ENCODE measurements around the gene AKR1C4.

AKR1C4 gene

DNA sequence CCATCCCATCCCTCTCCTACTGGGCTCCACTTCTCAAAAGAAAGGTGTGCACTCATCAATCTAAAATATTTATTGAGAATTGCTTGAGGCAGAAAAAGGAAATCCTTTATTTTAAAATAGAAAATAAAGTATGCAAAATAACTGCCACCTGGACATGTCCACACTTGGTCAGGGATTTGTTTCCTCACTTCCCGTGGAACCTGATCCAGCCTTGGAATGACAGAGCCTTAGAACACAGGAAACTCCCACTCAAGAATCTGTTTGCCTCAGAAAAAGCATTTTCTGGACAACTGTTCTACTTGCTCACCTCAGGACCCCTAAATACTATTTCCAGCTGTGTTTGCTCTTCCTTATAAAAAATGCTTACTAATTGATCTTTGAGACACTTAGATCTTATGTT is 40.7 kb upstream of the AKR1C4 start:
- H3K79me2 ChIP-seq (ENCODE audit: insufficient read depth, low read length) = no peaks in the 10 kb centered on the region
- no peak overlapping the region for H3K27ac ChIP-seq (ENCODE audit: low read length)
- no peak overlapping the region for H3K4me3 ChIP-seq (ENCODE audit: low read depth in 1 of 2, low read length in 2 of 2)
- H3K36me3 ChIP-seq (ENCODE audit: insufficient read depth, low read length) = no peaks in the 10 kb centered on the region
- H3K4me2 ChIP-seq (ENCODE audit: insufficient read depth, low read length) = no peak overlapping the region
- H3K9ac ChIP-seq (ENCODE audit: low read depth, low read length) = no peak overlapping the region
- H3K27me3 ChIP-seq (ENCODE audit: insufficient read depth, low read length, poor library complexity) = no peaks in the 10 kb centered on the region
- H4K20me1 ChIP-seq (ENCODE audit: insufficient read depth, low read length) = no peaks in the 10 kb centered on the region
- ATAC-seq (ENCODE audit: insufficient read depth, low read depth) (no peak), DNase-seq (no peak)
- H3K4me1 ChIP-seq (ENCODE audit: insufficient read depth, low read length) = no peaks in the 10 kb centered on the region
- TF ChIP-seq, protein P1, sequence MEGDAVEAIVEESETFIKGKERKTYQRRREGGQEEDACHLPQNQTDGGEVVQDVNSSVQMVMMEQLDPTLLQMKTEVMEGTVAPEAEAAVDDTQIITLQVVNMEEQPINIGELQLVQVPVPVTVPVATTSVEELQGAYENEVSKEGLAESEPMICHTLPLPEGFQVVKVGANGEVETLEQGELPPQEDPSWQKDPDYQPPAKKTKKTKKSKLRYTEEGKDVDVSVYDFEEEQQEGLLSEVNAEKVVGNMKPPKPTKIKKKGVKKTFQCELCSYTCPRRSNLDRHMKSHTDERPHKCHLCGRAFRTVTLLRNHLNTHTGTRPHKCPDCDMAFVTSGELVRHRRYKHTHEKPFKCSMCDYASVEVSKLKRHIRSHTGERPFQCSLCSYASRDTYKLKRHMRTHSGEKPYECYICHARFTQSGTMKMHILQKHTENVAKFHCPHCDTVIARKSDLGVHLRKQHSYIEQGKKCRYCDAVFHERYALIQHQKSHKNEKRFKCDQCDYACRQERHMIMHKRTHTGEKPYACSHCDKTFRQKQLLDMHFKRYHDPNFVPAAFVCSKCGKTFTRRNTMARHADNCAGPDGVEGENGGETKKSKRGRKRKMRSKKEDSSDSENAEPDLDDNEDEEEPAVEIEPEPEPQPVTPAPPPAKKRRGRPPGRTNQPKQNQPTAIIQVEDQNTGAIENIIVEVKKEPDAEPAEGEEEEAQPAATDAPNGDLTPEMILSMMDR (IDR thresholded peaks at IDR 0.05; ENCODE audit: borderline replicate concordance, extremely low read depth, low read length, poor library complexity, severe bottlenecking) = no peak
- TF ChIP-seq EZH2 (IDR thresholded peaks at IDR 0.05; ENCODE audit: borderline replicate concordance, low read depth, low read length, severe bottlenecking) = no peak
- no peak overlapping the region for H2AFZ ChIP-seq (ENCODE audit: low read depth, low read length)
- H3K9me3 ChIP-seq (ENCODE audit: insufficient read depth, low read length, severe bottlenecking) = no peaks in the 10 kb centered on the region

DNA sequence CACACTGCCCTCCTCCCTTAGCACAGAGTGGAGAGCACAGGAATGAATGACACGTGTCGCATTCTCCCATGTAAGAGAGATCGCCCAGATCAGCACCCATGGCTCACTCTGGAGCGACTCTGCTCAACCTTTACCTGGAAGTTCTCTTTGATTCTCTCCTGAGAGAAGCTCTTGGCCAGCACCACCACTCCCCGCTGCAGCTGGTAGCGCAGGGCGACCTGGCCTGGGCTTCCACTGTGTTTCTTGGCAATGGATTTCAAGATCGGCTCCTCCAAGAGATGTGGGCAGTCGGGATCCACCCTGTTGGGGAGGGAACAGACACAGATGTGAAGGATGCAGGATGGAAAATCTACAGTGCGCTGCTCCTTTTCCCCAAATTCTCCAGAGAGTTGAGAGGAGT is 39.1 kb upstream of the AKR1C4 start:
- no peak overlapping the region for H3K27ac ChIP-seq (ENCODE audit: low read length)
- H3K79me2 ChIP-seq (ENCODE audit: insufficient read depth, low read length) = no peaks in the 10 kb centered on the region
- no peak for DNase-seq
- TF ChIP-seq EZH2 (IDR thresholded peaks at IDR 0.05; ENCODE audit: borderline replicate concordance, low read depth, low read length, severe bottlenecking) = no peak
- TF ChIP-seq, protein P1 (IDR thresholded peaks at IDR 0.05; ENCODE audit: borderline replicate concordance, extremely low read depth, low read length, poor library complexity, severe bottlenecking) = no peak
- H3K9me3 ChIP-seq (ENCODE audit: insufficient read depth, low read length, severe bottlenecking) = peaks cover 5% of the 10 kb centered on the region
- H3K4me2 ChIP-seq (ENCODE audit: insufficient read depth, low read length) = no peak overlapping the region
- no peak overlapping the region for H2AFZ ChIP-seq (ENCODE audit: low read depth, low read length)
- H4K20me1 ChIP-seq (ENCODE audit: insufficient read depth, low read length) = no peaks in the 10 kb centered on the region
- H3K36me3 ChIP-seq (ENCODE audit: insufficient read depth, low read length) = no peaks in the 10 kb centered on the region
- ATAC-seq (ENCODE audit: insufficient read depth, low read depth) = no peak
- H3K4me3 ChIP-seq (ENCODE audit: low read depth in 1 of 2, low read length in 2 of 2) = no peak overlapping the region
- H3K9ac ChIP-seq (ENCODE audit: low read depth, low read length) = no peak overlapping the region
- no peaks in the 10 kb centered on the region for H3K4me1 ChIP-seq (ENCODE audit: insufficient read depth, low read length)
- no peaks in the 10 kb centered on the region for H3K27me3 ChIP-seq (ENCODE audit: insufficient read depth, low read length, poor library complexity)

DNA sequence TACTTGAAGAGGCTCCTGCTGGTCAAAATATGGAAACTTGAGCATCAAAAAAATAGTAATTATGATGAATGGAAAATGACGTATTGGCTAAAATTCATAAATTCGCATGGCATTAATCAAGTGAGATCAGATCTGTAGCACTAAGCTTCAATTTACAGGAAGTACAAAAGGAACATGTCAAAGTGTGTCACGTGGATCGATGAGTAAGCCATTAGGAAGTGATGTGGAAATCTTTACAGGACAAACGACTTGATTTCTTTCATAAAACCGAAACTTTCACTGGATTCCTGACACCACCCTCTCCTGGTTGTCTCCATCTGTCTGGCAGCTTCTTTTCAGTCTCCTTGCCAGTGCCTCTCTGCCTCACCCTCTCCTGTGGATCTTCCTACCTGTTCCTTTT is 37.5 kb upstream of the AKR1C4 start:
- H4K20me1 ChIP-seq (ENCODE audit: insufficient read depth, low read length) = no peaks in the 10 kb centered on the region
- no peak overlapping the region for H3K4me3 ChIP-seq (ENCODE audit: low read depth in 1 of 2, low read length in 2 of 2)
- H3K27me3 ChIP-seq (ENCODE audit: insufficient read depth, low read length, poor library complexity) = no peaks in the 10 kb centered on the region
- H3K9me3 ChIP-seq (ENCODE audit: insufficient read depth, low read length, severe bottlenecking) = peaks cover 12% of the 10 kb centered on the region
- H3K4me1 ChIP-seq (ENCODE audit: insufficient read depth, low read length) = no peaks in the 10 kb centered on the region
- TF ChIP-seq, protein P1 (IDR thresholded peaks at IDR 0.05; ENCODE audit: borderline replicate concordance, extremely low read depth, low read length, poor library complexity, severe bottlenecking) = no peak
- TF ChIP-seq EZH2 (IDR thresholded peaks at IDR 0.05; ENCODE audit: borderline replicate concordance, low read depth, low read length, severe bottlenecking) = no peak
- no peak overlapping the region for H3K4me2 ChIP-seq (ENCODE audit: insufficient read depth, low read length)
- no peak overlapping the region for H2AFZ ChIP-seq (ENCODE audit: low read depth, low read length)
- no peaks in the 10 kb centered on the region for H3K79me2 ChIP-seq (ENCODE audit: insufficient read depth, low read length)
- H3K9ac ChIP-seq (ENCODE audit: low read depth, low read length) = no peak overlapping the region
- H3K27ac ChIP-seq (ENCODE audit: low read length) = no peak overlapping the region
- no peaks in the 10 kb centered on the region for H3K36me3 ChIP-seq (ENCODE audit: insufficient read depth, low read length)
- ATAC-seq (ENCODE audit: insufficient read depth, low read depth) (no peak), DNase-seq (no peak)

DNA sequence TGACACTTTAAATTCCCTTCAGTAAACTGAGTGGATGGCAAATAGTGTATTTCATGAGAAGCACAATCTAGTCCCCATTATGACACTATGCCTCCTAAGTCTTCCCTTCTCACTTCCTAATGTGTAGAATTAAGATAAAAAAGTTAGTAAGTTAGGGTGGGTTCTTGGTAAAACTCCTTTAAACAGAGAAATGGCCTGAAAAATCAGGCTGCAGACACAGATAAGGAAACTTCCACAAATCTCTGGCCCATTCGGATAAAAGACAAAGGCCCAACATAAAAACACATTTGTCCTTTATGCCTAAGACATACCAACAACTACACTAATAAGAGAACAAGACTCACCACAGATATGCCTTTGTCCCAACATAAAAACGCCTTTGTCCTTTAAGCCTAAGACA is 33.1 kb upstream of the AKR1C4 start:
- Histone ChIP-seq H3K9ac (ENCODE audit: low read depth, low read length) (no peak overlapping the region), H3K4me2 (ENCODE audit: insufficient read depth, low read length) (no peak overlapping the region), H4K20me1 (ENCODE audit: insufficient read depth, low read length) (no peaks in the 10 kb centered on the region), H3K27ac (ENCODE audit: low read length) (no peak overlapping the region), H3K9me3 (ENCODE audit: insufficient read depth, low read length, severe bottlenecking) (peaks cover 32% of the 10 kb centered on the region), H3K4me1 (ENCODE audit: insufficient read depth, low read length) (no peaks in the 10 kb centered on the region), H3K79me2 (ENCODE audit: insufficient read depth, low read length) (no peaks in the 10 kb centered on the region), H3K27me3 (ENCODE audit: insufficient read depth, low read length, poor library complexity) (no peaks in the 10 kb centered on the region), H3K4me3 (ENCODE audit: low read depth in 1 of 2, low read length in 2 of 2) (no peak overlapping the region), H3K36me3 (ENCODE audit: insufficient read depth, low read length) (no peaks in the 10 kb centered on the region), H2AFZ (ENCODE audit: low read depth, low read length) (no peak overlapping the region)
- no peak for DNase-seq
- no peak for ATAC-seq (ENCODE audit: insufficient read depth, low read depth)
- TF ChIP-seq, protein P1 (IDR thresholded peaks at IDR 0.05; ENCODE audit: borderline replicate concordance, extremely low read depth, low read length, poor library complexity, severe bottlenecking) = no peak
- TF ChIP-seq EZH2 (IDR thresholded peaks at IDR 0.05; ENCODE audit: borderline replicate concordance, low read depth, low read length, severe bottlenecking) = no peak
